ENCODE results near the gene CMTR1. TPM values are rescaled to one million over a fixed set of nuclear protein-coding genes. Genes with fewer than 3 reads are reported as not detected.

The CMTR1 gene
- total RNA-seq, 1 experiment from 2014 or later: 34.8 TPM

DNA sequence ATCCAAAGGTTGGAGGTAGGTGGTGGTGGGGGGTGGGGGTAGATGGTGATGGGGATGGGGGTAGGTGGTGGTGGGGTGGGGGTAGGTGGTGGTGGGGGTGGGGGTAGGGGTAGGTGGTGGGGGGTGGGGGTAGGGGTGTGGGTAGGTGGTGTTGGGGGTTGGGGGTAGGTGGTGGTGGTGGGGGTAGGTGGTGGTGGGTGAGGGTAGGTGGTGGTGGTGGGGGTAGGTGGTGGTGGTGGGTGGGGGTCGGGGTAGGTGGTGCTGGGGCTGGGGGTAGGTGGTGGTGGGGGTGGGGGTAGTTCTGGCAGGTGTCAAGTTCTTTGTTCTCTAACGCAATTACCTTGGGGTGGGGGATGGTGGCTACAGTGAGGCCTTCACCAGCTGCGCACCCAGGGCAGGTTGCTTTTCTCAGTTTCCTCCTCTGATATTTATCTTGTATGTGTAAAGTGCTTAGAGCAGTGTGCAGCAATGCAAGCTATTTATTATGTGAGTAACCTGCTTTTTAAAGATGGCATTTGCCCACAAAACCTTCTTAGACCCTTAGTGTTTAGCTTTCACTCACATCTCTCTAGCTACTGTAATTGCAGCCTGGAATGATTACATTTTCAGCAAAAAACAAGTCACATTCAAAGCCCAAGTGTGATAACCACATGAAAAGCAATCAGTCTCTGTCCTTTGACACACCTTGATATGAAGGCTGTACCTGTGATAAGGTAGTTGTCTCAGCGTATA, 74.8 kb downstream of the CMTR1 start:
- H3K27me3 ChIP-seq (ENCODE audit: insufficient read depth, low read length): peaks cover 6% of the 10 kb centered on the region; the same call in 1 of the 2 replicates
- TF ChIP-seq, protein P1, sequence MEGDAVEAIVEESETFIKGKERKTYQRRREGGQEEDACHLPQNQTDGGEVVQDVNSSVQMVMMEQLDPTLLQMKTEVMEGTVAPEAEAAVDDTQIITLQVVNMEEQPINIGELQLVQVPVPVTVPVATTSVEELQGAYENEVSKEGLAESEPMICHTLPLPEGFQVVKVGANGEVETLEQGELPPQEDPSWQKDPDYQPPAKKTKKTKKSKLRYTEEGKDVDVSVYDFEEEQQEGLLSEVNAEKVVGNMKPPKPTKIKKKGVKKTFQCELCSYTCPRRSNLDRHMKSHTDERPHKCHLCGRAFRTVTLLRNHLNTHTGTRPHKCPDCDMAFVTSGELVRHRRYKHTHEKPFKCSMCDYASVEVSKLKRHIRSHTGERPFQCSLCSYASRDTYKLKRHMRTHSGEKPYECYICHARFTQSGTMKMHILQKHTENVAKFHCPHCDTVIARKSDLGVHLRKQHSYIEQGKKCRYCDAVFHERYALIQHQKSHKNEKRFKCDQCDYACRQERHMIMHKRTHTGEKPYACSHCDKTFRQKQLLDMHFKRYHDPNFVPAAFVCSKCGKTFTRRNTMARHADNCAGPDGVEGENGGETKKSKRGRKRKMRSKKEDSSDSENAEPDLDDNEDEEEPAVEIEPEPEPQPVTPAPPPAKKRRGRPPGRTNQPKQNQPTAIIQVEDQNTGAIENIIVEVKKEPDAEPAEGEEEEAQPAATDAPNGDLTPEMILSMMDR (conservative IDR thresholded peaks at IDR 0.05): no peak
- H3K23me2 ChIP-seq (ENCODE audit: insufficient read length, low read depth, low read length, poor library complexity, severe bottlenecking): peaks cover 3% of the 10 kb centered on the region
- H3K79me1 ChIP-seq (ENCODE audit: insufficient read depth, low read depth, low read length, poor library complexity, severe bottlenecking): no peaks in the 10 kb centered on the region
- H3K23ac ChIP-seq (ENCODE audit: insufficient read length, low read depth, low read length): no peak overlapping the region
- no peak overlapping the region for H2AFZ ChIP-seq (ENCODE audit: low read length)
- Mint-ChIP-seq H3K9me3 (no peaks in the 10 kb centered on the region), H3K36me3 (ENCODE audit: insufficient read depth in 1 of 3, low read depth in 3 of 3) (peaks cover 0 to 5% (median 0%) of the 10 kb centered on the region in 3 experiments; a peak in 3 of 7 replicates), H3K4me1 (peaks cover 24 to 54% of the 10 kb centered on the region in 2 experiments), H3K27me3 (ENCODE audit: low read depth) (peaks cover 39% of the 10 kb centered on the region), H3K4me3 (no peak overlapping the region), H3K27ac (no peak overlapping the region)
- H3K27ac ChIP-seq (ENCODE audit: insufficient read length, low read depth, low read length): no peak overlapping the region
- H4K8ac ChIP-seq (replicated peaks; ENCODE audit: insufficient read length, low read depth, low read length): no peak overlapping the region
- H3K56ac ChIP-seq (ENCODE audit: insufficient read length, low read depth, low read length): no peak overlapping the region
- WGBS (ENCODE audit: extremely low coverage, insufficient read length, low lambda C conversion rate): no CpG with 5 or more reads among the region's 4 CpGs
- H3K9ac ChIP-seq (ENCODE audit: extremely low read depth, insufficient read length, low read length): no peak overlapping the region
- H3K4me1 ChIP-seq (ENCODE audit: insufficient read depth, low read length): peaks cover 6% of the 10 kb centered on the region; the same call in 1 of the 2 replicates
- no peak overlapping the region for H3K4me2 ChIP-seq (ENCODE audit: insufficient read depth, insufficient read length, low read length)
- DNase-seq: no peak
- H4K91ac ChIP-seq (ENCODE audit: insufficient read length, low read depth, low read length): no peak overlapping the region
- no peaks in the 10 kb centered on the region for H3K79me2 ChIP-seq (ENCODE audit: insufficient read depth, low read length)
- no peak overlapping the region for H2BK20ac ChIP-seq (ENCODE audit: low read depth, low read length, poor library complexity, severe bottlenecking)
- no peak overlapping the region for H3K4ac ChIP-seq (ENCODE audit: low read depth, low read length)
- H2BK15ac ChIP-seq (ENCODE audit: low read depth, low read length): no peak overlapping the region
- no peak overlapping the region for H2BK12ac ChIP-seq (ENCODE audit: insufficient read length, low read depth, low read length)
- no peak overlapping the region for H4K5ac ChIP-seq (ENCODE audit: insufficient read length, low read depth, low read length)
- no peaks in the 10 kb centered on the region for H3K9me3 ChIP-seq (ENCODE audit: control insufficient read depth, low read depth, low read length)
- no peak overlapping the region for H3K18ac ChIP-seq (ENCODE audit: insufficient read length, low read depth, low read length)
- no peak overlapping the region for H2AK5ac ChIP-seq (ENCODE audit: insufficient read length, low read length)
- no peak overlapping the region for H3K14ac ChIP-seq (ENCODE audit: insufficient read depth, low read length)
- H2BK5ac ChIP-seq (ENCODE audit: insufficient read length, low read length): no peak overlapping the region
- no peaks in the 10 kb centered on the region for H4K20me1 ChIP-seq (ENCODE audit: control insufficient read depth, insufficient read depth, insufficient read length)
- no peak overlapping the region for H2BK120ac ChIP-seq (ENCODE audit: low read depth, low read length, poor library complexity, severe bottlenecking)
- H3T11ph ChIP-seq (ENCODE audit: low read length): no peak overlapping the region

Measured in H9 (cell line).